ENCODE results near the gene RPL32. TPM values are rescaled to one million over a fixed set of nuclear protein-coding genes. Genes with fewer than 3 reads are reported as not detected.

The RPL32 gene
- total RNA-seq, 1 experiment from 2014 or later = 1,853 TPM

GRCh38 chr3:12812812-12813211 is 28.6 kb downstream of the RPL32 start:
- ChIA-PET RAD21 (ENCODE audit: low non-redundant PET in 1 of 2, low total read pairs in 2 of 2, uncharacterized antibody in 2 of 2, unreplicated experiment in 2 of 2) (no interaction called here), CTCF (interaction anchor here (1.2 to 1.6 kb wide), 2 partner anchors 10 to 20 kb away, joined by 3 to 4 read pairs; no protein-coding TSS in a partner anchor)

GRCh38 chr3:12810961-12811360 is 30.4 kb downstream of the RPL32 start:
- intact Hi-C loops (cut with micrococcal nuclease) = no loop called here
- POLR2A ChIA-PET = interaction anchor here (1.1 to 1.5 kb wide), 2 partner anchors 12 to 21 kb away, joined by 3 read pairs; no protein-coding TSS in a partner anchor
- TF ChIP-seq SP1 (IDR thresholded peaks at IDR 0.05; ENCODE audit: low read depth) (no peak), POLR2AphosphoS5 (IDR thresholded peaks at IDR 0.05; ENCODE audit: low read depth, low read length) (no peak), CEBPB (IDR thresholded peaks at IDR 0.05; ENCODE audit: low read depth) (no peak), CBX3 (IDR thresholded peaks at IDR 0.05; ENCODE audit: low read depth) (no peak), REST (IDR thresholded peaks at IDR 0.05; ENCODE audit: low read depth) (no peak), EZH2phosphoT487 (IDR thresholded peaks at IDR 0.05; ENCODE audit: borderline replicate concordance) (no peak), YY1 (IDR thresholded peaks at IDR 0.05; ENCODE audit: extremely low read depth, insufficient replicate concordance, low read depth, low read length) (no peak), SRF (IDR thresholded peaks at IDR 0.05; ENCODE audit: low read depth) (no peak), SIN3A (IDR thresholded peaks at IDR 0.05; ENCODE audit: low read depth) (no peak), FOSL1 (IDR thresholded peaks at IDR 0.05; ENCODE audit: low read depth) (no peak)

More at GRCh38 chr3:12812812-12813211, 28.6 kb downstream of the RPL32 start:
- H3K27ac ChIP-seq (ENCODE audit: low read depth, low read length) = no peak overlapping the region
- POLR2A ChIA-PET = no interaction called here
- BruUV-seq (replicated peaks) = no TSS peak
- intact Hi-C loops (cut with micrococcal nuclease) = no loop called here
- peaks cover 9 to 16% of the 10 kb centered on the region in 2 experiments for H3K4me1 ChIP-seq (ENCODE audit: control insufficient read depth in 1 of 2, insufficient read depth in 2 of 2, low read length in 2 of 2)
- no peak overlapping the region for H3K4me2 ChIP-seq (ENCODE audit: low read length)
- no peaks in the 10 kb centered on the region for H4K20me1 ChIP-seq (ENCODE audit: insufficient read depth)
- no peaks in the 10 kb centered on the region for H3K27me3 ChIP-seq (ENCODE audit: insufficient read depth, low read length)
- no peak overlapping the region for H2AFZ ChIP-seq (ENCODE audit: low read depth, low read length, poor library complexity, severe bottlenecking)
- TF ChIP-seq CTCF (IDR thresholded peaks at IDR 0.05 in 2 of 3, conservative IDR thresholded peaks at IDR 0.05 in 1 of 3; ENCODE audit: borderline replicate concordance in 1 of 3, insufficient read depth in 1 of 3, low read depth in 2 of 3, low read length in 2 of 3) (0 out of 6 replicates have a peak, but pooled peaks of 1 of the 3 experiments have one; percentile 9), TCF7L2 (IDR thresholded peaks at IDR 0.05; ENCODE audit: borderline replicate concordance, extremely low read depth, insufficient read depth, insufficient read length) (no peak), CEBPB (IDR thresholded peaks at IDR 0.05; ENCODE audit: low read depth) (no peak)
- no peak for ATAC-seq
- H3K9ac ChIP-seq (ENCODE audit: low read length) = no peak overlapping the region
- H3K4me3 ChIP-seq (replicated peaks in 1 of 2; ENCODE audit: low read depth in 1 of 2, low read length in 2 of 2) = no peak overlapping the region
- H3K9me3 ChIP-seq (ENCODE audit: control insufficient read depth in 1 of 2, insufficient read depth in 1 of 2, low read depth in 1 of 2, low read length in 2 of 2) = no peaks in the 10 kb centered on the region
- no peaks in the 10 kb centered on the region for H3K79me2 ChIP-seq (ENCODE audit: insufficient read depth, low read length)
- H3K9me2 ChIP-seq (ENCODE audit: insufficient read depth) = no peaks in the 10 kb centered on the region
- no peak for DNase-seq (ENCODE audit: low read depth, low spot score)
- no peaks in the 10 kb centered on the region for H3K36me3 ChIP-seq (ENCODE audit: control insufficient read depth in 1 of 2, insufficient read depth in 2 of 2, low read length in 2 of 2)

More at GRCh38 chr3:12810961-12811360, 30.4 kb downstream of the RPL32 start:
- RAD21 ChIA-PET (ENCODE audit: low non-redundant PET in 1 of 2, low total read pairs in 2 of 2, uncharacterized antibody in 2 of 2, unreplicated experiment in 2 of 2) = no interaction called here
- H3K4me2 ChIP-seq (ENCODE audit: low read length) = peak overlapping the region; percentile 86; the same call in 1 of the 2 replicates
- no peak overlapping the region for H3K9ac ChIP-seq (ENCODE audit: low read length)
- no TSS peak for BruUV-seq (replicated peaks)
- H3K4me1 ChIP-seq (ENCODE audit: control insufficient read depth in 1 of 2, insufficient read depth in 2 of 2, low read length in 2 of 2) = peaks cover 9 to 16% of the 10 kb centered on the region in 2 experiments
- CTCF ChIA-PET = interaction anchor here (1.2 to 2.4 kb wide), 7 partner anchors 8 to 101 kb away, joined by 3 to 22 read pairs (median 7); partner anchors contain the start of gene RPL32
- H3K27ac ChIP-seq (ENCODE audit: low read depth, low read length) = 0 out of 2 replicates have a peak overlapping the region, but pooled peaks have one; percentile 1
- H4K20me1 ChIP-seq (ENCODE audit: insufficient read depth) = no peaks in the 10 kb centered on the region
- H3K27me3 ChIP-seq (ENCODE audit: insufficient read depth, low read length) = no peaks in the 10 kb centered on the region
- ATAC-seq = no peak
- peak overlapping the region; percentile 93 for H2AFZ ChIP-seq (ENCODE audit: low read depth, low read length, poor library complexity, severe bottlenecking)
- no peaks in the 10 kb centered on the region for H3K36me3 ChIP-seq (ENCODE audit: control insufficient read depth in 1 of 2, insufficient read depth in 2 of 2, low read length in 2 of 2)
- H3K9me3 ChIP-seq (ENCODE audit: control insufficient read depth in 1 of 2, insufficient read depth in 1 of 2, low read depth in 1 of 2, low read length in 2 of 2) = no peaks in the 10 kb centered on the region
- H3K79me2 ChIP-seq (ENCODE audit: insufficient read depth, low read length) = no peaks in the 10 kb centered on the region
- DNase-seq (ENCODE audit: low read depth, low spot score) = no peak
- H3K9me2 ChIP-seq (ENCODE audit: insufficient read depth) = no peaks in the 10 kb centered on the region
- H3K4me3 ChIP-seq (replicated peaks in 1 of 2; ENCODE audit: low read depth in 1 of 2, low read length in 2 of 2) = no peak overlapping the region
